DMS153 (cell line): ENCODE results near the gene PROSER1.
"Not testable (repeated sequence)": the region's sequence is repeated elsewhere in the genome, so short reads cannot be mapped to it uniquely, and the experiment has no call there.

Experiments used
- DNase-seq: peaks from one replicate; lab custom pipeline; 2025; lab: John Stamatoyannopoulos, UW

PROSER1 gene

GRCh38 chr13:39037880-39038568 is at the start of gene PROSER1, which contains the start of gene NHLRC3:
Gene PROSER1, minus strand, starts transcription at chr13:39038089. Its CDS starts 847 bp downstream, at chr13:39037242.
Gene NHLRC3, plus strand, starts transcription at chr13:39038456. Its CDS starts 184 bp downstream, at chr13:39038640.
- peak; percentile 97 for DNase-seq

- not testable (repeated sequence) for DNase-seq
Observed at GRCh38 chr13:39086251-39086945, 48.5 kb upstream of the PROSER1 start.

- DNase-seq, result no peak
Observed at GRCh38 chr13:39073983-39074382, 36.1 kb upstream of the PROSER1 start.

- no peak for DNase-seq
Observed at GRCh38 chr13:39072842-39073241, 35.0 kb upstream of the PROSER1 start.

GRCh38 chr13:39062004-39062403 is 24.1 kb upstream of the PROSER1 start:
- DNase-seq, result no peak

DNA sequence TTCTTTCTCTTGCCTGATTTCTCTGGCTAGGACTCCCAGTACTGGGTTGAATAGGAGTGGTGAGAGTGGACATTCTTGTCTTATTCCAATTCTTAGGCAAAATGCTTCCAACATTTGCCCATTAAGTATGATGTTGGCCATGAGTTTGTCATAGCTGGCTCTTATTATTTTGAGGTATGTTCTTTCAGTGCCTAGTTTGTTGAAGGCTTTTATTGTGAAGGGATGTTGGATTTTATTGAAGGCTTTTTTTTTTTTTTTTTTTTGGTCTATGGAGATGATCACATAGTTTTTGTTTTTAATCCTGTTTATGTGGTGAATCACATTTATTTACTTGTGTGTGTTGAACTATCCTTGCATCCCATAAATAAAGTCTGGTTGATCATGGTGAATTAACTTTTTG is 20.2 kb upstream of the PROSER1 start:
- DNase-seq, result no peak

- DNase-seq, result no peak
Observed at GRCh38 chr13:39056018-39056417, 18.1 kb upstream of the PROSER1 start.

DNA sequence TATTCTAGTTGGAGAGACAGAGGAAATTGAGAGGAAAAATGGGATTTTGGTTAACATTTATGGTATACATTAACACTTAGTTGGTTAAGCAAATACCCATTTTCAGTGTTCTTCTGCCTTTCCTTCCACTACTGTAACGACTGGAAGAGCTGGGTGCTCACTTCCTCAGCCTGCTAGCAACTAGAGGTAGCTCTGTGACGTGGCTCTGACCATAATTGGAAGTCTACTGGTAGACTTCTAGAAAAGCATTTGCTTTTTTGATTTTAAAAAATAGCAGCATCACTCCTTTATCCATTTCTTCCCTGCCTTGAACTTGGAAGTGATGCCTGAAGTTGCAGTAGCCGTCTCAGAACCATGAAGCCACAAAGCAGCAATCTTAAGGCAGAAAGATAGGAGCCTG is 16.2 kb upstream of the PROSER1 start:
- no peak for DNase-seq

- DNase-seq, result no peak
Observed at GRCh38 chr13:39052944-39053343, 15.1 kb upstream of the PROSER1 start.

GRCh38 chr13:39051157-39051556 is 13.3 kb upstream of the PROSER1 start:
- DNase-seq, result peak; percentile 52

GRCh38 chr13:39049274-39049673 is 11.4 kb upstream of the PROSER1 start:
- DNase-seq, result no peak

DNA sequence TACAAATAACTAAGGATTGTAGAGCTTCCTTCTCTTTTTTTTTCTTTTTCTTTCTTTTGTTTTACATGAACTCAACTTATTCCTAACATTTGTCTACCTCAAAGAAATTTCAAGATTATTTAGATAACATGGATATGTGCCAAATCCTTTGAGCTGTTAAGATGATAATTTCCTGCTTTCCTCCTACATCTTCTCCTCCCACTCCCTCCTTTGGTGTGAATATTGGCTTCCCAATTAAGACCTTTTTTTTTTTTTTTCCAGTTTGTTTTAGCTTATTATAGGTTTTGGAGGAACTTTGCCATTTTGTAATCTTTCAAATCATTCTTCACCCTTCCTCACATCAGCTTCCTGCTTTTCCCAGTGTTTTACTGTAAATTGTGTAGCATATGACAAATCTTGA is 10.9 kb upstream of the PROSER1 start:
- DNase-seq, result no peak

GRCh38 chr13:39047560-39047959 is 9.7 kb upstream of the PROSER1 start:
- no peak for DNase-seq

- no peak for DNase-seq
Observed at GRCh38 chr13:39044536-39044935, 6.6 kb upstream of the PROSER1 start.

GRCh38 chr13:39040206-39040605 is 2.3 kb upstream of the PROSER1 start:
- DNase-seq, result no peak

DNA sequence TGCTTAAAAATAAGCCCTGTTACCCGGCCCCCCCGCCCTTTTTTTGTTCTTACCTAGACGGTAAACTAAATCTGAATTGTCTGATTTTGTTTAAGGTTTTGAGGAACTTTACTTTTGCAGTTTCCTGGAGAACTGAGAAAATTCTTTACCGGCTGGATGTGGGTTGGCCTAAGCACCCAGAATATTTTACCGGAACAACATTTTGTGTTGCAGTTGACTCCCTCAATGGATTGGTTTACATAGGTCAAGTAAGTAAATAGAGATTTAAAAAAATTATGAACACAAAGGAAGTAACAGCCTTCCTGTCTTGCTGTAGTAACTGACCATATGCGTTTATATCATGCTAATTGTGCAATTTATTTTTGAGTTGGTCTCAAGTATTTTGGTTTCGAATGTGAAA is 1.2 kb upstream of the PROSER1 start:
- DNase-seq, result no peak

DNA sequence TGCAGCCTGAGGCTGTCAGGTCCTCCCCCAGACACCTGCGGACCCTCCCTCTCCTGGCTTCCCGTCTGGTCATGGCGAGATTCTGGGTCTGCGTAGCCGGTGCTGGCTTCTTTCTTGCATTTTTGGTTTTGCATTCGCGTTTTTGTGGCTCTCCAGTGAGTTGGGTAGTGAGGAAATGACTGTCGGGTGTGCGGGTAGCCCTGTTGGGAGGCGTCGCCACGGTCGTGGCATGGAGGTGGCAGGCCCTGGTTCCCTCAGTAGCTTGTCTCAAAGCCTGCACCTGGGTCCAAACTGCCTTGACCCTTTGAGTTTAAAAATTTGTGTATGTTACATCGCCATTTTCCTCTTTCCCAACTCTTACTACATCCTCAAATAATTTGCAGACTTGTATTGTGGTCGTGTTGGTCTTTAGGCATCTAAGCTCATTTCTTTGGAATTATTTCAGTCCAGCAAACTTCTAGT is 711 bp upstream of the PROSER1 start:
- peak; percentile 51 for DNase-seq

DNA sequence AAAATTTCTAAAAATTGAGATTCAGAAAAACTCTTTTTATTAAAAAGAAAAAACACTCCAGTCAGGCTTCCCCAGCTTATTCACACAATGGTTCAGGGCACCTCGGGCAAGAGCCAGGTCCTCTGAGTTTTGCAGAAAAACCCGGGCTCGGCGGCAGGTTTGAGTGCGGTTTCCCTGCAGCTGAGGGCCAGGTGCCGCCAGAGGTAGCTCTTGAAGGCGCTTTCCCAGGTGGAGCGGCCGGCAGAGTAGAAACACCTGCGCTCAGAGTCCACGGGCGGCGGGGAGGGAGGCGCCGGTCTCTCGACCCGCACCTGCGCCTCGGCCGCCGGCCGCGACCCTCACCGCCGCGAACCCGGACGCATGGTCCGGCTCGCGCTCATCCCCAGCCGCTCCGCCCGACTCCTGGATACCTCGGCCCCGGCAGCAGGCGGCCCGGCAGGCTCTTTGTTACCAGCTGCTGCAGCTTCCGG is 444 bp downstream of the PROSER1 start:
- DNase-seq, result no peak

- DNase-seq, result no peak
Observed at GRCh38 chr13:39036212-39036611, 1.7 kb downstream of the PROSER1 start.

- DNase-seq, result no peak
Observed at GRCh38 chr13:39035799-39036198, 2.1 kb downstream of the PROSER1 start.

- DNase-seq, result no peak
Observed at GRCh38 chr13:39035204-39035603, 2.7 kb downstream of the PROSER1 start.

DNA sequence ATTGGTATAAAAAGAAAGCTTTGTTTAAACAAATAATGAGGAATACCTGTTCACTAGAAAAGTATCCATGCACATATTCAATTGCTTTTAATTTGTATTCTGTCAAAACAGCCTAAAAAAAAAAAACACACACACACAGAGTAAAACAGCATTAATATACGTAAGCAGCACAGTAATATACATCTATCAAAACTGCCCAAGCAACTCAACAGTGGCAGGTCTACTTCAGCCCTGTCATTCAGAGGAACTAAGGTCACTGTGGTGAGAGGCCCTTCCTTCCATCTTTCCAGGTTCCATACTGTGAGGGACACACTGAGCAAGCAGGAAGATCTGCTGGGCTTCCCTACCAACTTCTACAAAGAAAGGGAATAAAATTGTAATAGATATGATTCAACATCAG is 3.8 kb downstream of the PROSER1 start:
- no peak for DNase-seq

DNA sequence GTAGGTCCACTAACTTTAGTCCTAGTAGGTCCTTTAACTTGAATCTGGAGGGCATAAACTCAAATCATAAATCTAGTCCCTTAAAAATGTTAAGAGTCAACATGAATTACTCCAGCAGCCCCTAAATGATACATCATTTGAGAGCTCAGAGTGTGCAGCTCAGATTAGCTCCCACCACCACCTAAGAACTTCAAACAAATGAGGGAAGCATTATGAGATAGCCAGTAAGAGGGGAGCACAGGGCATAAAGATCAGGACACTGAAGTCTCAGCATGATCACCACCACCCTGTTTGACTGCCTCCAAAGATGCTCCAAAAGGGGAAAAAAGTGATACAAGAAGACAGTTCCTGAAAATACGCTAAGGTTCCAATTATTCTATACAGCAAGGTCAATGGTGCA is 5.7 kb downstream of the PROSER1 start:
- DNase-seq, result no peak
